HG03066 (cell line): ENCODE results near the gene HNRNPUL2.

Experiments
- ATAC-seq: cut with Tn5 transposase; IDR thresholded peaks from one replicate; pipeline ENCODE4 v1.9.1; 2021; ENCODE audit warnings: low read depth; ENCODE audit not compliant: unreplicated experiment

HNRNPUL2 gene

GRCh38 chr11:62727872-62728170 is 564 bp upstream of the HNRNPUL2 start:
- ATAC-seq: peak; percentile 53

GRCh38 chr11:62726915-62727164 is 417 bp downstream of the HNRNPUL2 start:
- ATAC-seq: no peak

- ATAC-seq: peak; percentile 0
Observed at GRCh38 chr11:62726156-62726914, 922 bp downstream of the HNRNPUL2 start.

GRCh38 chr11:62725646-62726045 is 1.6 kb downstream of the HNRNPUL2 start:
- ATAC-seq: no peak

- no peak for ATAC-seq
Observed at GRCh38 chr11:62724171-62724570, 3.1 kb downstream of the HNRNPUL2 start.

- no peak for ATAC-seq
Observed at GRCh38 chr11:62721994-62722393, 5.3 kb downstream of the HNRNPUL2 start.

GRCh38 chr11:62719302-62719978 is 7.8 kb downstream of the HNRNPUL2 start:
- ATAC-seq: no peak

- no peak for ATAC-seq
Observed at GRCh38 chr11:62716816-62717215, 10.4 kb downstream of the HNRNPUL2 start.

- ATAC-seq: no peak
Observed at GRCh38 chr11:62716206-62716605, 11.1 kb downstream of the HNRNPUL2 start.

GRCh38 chr11:62715150-62716130 is 11.8 kb downstream of the HNRNPUL2 start:
- no peak for ATAC-seq

GRCh38 chr11:62713343-62713742 is 13.9 kb downstream of the HNRNPUL2 start:
- ATAC-seq: no peak

- no peak for ATAC-seq
Observed at GRCh38 chr11:62712861-62713260, 14.4 kb downstream of the HNRNPUL2 start.

GRCh38 chr11:62712276-62712812 is 14.9 kb downstream of the HNRNPUL2 start:
- ATAC-seq: no peak

- ATAC-seq: no peak
Observed at GRCh38 chr11:62710001-62710345, 17.3 kb downstream of the HNRNPUL2 start.

- peak; percentile 80 for ATAC-seq
Observed at GRCh38 chr11:62709247-62710000, 17.8 kb downstream of the HNRNPUL2 start.

GRCh38 chr11:62708793-62709192 is 18.5 kb downstream of the HNRNPUL2 start:
- no peak for ATAC-seq

GRCh38 chr11:62708392-62708791 is 18.9 kb downstream of the HNRNPUL2 start:
- no peak for ATAC-seq

- no peak for ATAC-seq
Observed at GRCh38 chr11:62707277-62707861, 19.9 kb downstream of the HNRNPUL2 start, which contains the start of the genes BSCL2 and GNG3. BSCL2 (minus strand) TSS chr11:62707424; CDS start chr11:62707195, 229 bp downstream. GNG3 (plus strand) TSS chr11:62707676; CDS start chr11:62708296, 620 bp downstream.

GRCh38 chr11:62706850-62707247 is 20.4 kb downstream of the HNRNPUL2 start:
- ATAC-seq: no peak
